SK-N-SH treated with all-trans-retinoic acid at 6 μM for 48 hours (cell line): ENCODE data around the gene C12orf42.

ENCODE experiments used
- GLIS3 ChIP-seq: fragments of 250-450 bp; sonication (Bioruptor Pico); IDR thresholded peaks from 2 replicates; pipeline ENCODE4 v1.5.0; 2020; ENCODE audit warnings: mild to moderate bottlenecking, moderate library complexity
- RARB ChIP-seq: fragments of 250-450 bp; sonication (Bioruptor Pico); IDR thresholded peaks from 2 replicates; pipeline ENCODE4 v1.8.0; 2021; ENCODE audit warnings: mild to moderate bottlenecking, moderate library complexity
- TCF4 ChIP-seq: fragments of 250-450 bp; sonication (Bioruptor Pico); IDR thresholded peaks from 2 replicates; pipeline ENCODE4 v1.8.0; 2021; ENCODE audit warnings: mild to moderate bottlenecking, moderate library complexity, borderline replicate concordance
- ZC3H10 ChIP-seq: fragments of 250-450 bp; sonication (Bioruptor Pico); IDR thresholded peaks from 2 replicates; pipeline ENCODE4 v1.5.1; 2021; ENCODE audit warnings: mild to moderate bottlenecking, moderate library complexity
- ZNF8 ChIP-seq: fragments of 450-650 bp; formaldehyde crosslinking; IDR thresholded peaks from 2 replicates; pipeline ENCODE4 v1.5.0; 2020; ENCODE audit warnings: mild to moderate bottlenecking, moderate library complexity
- TF ChIP-seq, protein P1 (sequence below): fragments of 250-450 bp; sonication (Bioruptor Pico); IDR thresholded peaks from 2 replicates; pipeline ENCODE4 v1.8.0; 2020; ENCODE audit warnings: mild to moderate bottlenecking, moderate library complexity, borderline replicate concordance
- TF ChIP-seq, protein P2 (sequence below): fragments of 250-450 bp; sonication (Bioruptor Pico); IDR thresholded peaks from 2 replicates; pipeline ENCODE4 v1.5.0; 2020; ENCODE audit warnings: mild to moderate bottlenecking, moderate library complexity
- TF ChIP-seq, protein P3 (sequence below): fragments of 250-450 bp; sonication (Bioruptor Pico); IDR thresholded peaks from 2 replicates; pipeline ENCODE4 v1.5.1; 2021; ENCODE audit warnings: mild to moderate bottlenecking, moderate library complexity

DNA sequence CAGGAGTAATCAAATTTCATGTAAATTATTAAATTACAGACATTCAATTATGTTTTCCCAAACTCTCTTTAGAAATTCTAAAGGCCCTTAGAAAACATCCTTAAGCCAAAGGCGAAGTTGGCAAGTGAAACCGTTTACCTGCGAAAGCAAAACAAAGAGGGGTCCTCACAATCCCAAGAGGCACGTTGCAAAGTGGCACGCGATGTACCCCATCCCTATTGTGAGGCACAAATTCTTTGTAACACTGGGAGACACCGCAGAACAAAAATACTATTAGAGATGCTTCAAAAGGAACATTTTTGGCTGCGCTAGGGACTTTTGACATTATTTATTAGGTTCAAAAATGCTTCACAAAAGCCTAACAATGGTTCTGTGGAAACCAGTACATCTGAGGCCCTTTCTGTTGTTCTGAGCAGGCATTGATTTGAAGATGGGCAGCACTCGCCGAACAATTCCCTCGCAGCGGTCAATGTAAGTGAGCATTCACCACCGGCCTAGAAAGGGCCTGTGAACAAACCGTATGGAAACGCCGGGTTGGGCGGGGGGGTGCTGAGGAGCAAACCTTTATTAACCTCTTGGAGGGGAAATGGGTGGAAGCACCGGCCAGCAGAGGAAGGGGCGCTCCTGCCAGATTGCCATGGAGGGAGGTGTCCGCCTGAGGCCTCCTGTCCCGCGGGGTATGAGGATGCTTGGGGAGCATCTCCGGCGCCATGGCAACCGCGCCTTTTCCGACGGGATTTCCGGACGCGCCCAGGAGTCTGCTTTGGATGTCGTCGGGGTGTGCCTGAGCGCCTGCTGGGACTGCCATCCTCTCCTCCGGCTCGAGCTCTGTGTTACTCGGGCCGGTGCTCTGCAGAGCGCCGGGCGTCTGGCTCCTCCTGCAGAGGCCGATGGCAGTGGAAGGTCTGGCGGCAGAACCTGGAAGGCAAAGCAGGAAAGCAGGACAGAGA, 193.9 kb downstream of the C12orf42 start:
- TF ChIP-seq RARB (CRISPR knock-in tag) (no peak), GLIS3 (CRISPR knock-in tag) (no peak), ZNF8 (CRISPR knock-in tag) (no peak), TCF4 (CRISPR knock-in tag) (no peak), ZC3H10 (CRISPR knock-in tag) (no peak)
- TF ChIP-seq, protein P1, sequence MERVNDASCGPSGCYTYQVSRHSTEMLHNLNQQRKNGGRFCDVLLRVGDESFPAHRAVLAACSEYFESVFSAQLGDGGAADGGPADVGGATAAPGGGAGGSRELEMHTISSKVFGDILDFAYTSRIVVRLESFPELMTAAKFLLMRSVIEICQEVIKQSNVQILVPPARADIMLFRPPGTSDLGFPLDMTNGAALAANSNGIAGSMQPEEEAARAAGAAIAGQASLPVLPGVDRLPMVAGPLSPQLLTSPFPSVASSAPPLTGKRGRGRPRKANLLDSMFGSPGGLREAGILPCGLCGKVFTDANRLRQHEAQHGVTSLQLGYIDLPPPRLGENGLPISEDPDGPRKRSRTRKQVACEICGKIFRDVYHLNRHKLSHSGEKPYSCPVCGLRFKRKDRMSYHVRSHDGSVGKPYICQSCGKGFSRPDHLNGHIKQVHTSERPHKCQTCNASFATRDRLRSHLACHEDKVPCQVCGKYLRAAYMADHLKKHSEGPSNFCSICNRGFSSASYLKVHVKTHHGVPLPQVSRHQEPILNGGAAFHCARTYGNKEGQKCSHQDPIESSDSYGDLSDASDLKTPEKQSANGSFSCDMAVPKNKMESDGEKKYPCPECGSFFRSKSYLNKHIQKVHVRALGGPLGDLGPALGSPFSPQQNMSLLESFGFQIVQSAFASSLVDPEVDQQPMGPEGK (CRISPR knock-in tag): no peak
- TF ChIP-seq, protein P2, sequence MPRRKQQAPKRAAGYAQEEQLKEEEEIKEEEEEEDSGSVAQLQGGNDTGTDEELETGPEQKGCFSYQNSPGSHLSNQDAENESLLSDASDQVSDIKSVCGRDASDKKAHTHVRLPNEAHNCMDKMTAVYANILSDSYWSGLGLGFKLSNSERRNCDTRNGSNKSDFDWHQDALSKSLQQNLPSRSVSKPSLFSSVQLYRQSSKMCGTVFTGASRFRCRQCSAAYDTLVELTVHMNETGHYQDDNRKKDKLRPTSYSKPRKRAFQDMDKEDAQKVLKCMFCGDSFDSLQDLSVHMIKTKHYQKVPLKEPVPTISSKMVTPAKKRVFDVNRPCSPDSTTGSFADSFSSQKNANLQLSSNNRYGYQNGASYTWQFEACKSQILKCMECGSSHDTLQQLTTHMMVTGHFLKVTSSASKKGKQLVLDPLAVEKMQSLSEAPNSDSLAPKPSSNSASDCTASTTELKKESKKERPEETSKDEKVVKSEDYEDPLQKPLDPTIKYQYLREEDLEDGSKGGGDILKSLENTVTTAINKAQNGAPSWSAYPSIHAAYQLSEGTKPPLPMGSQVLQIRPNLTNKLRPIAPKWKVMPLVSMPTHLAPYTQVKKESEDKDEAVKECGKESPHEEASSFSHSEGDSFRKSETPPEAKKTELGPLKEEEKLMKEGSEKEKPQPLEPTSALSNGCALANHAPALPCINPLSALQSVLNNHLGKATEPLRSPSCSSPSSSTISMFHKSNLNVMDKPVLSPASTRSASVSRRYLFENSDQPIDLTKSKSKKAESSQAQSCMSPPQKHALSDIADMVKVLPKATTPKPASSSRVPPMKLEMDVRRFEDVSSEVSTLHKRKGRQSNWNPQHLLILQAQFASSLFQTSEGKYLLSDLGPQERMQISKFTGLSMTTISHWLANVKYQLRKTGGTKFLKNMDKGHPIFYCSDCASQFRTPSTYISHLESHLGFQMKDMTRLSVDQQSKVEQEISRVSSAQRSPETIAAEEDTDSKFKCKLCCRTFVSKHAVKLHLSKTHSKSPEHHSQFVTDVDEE (CRISPR knock-in tag): no peak
- TF ChIP-seq, protein P3, sequence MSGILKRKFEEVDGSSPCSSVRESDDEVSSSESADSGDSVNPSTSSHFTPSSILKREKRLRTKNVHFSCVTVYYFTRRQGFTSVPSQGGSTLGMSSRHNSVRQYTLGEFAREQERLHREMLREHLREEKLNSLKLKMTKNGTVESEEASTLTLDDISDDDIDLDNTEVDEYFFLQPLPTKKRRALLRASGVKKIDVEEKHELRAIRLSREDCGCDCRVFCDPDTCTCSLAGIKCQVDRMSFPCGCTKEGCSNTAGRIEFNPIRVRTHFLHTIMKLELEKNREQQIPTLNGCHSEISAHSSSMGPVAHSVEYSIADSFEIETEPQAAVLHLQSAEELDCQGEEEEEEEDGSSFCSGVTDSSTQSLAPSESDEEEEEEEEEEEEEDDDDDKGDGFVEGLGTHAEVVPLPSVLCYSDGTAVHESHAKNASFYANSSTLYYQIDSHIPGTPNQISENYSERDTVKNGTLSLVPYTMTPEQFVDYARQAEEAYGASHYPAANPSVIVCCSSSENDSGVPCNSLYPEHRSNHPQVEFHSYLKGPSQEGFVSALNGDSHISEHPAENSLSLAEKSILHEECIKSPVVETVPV (CRISPR knock-in tag): no peak
